Stimulated activated CD4-positive, alpha-beta T cell treated with anti-CD3 and anti-CD28 coated beads, TNF-alpha, amount 100 ng/mL, for 48 hours (primary cell): ENCODE measurements around the gene ZBTB12.

Source experiments
- DNase-seq, 3 donors: peaks; one replicate each; pipeline ENCODE4 v3.0.0-alpha.2; 2020; ENCODE audit warnings: low read depth in 3 of 3

ZBTB12 gene

DNA sequence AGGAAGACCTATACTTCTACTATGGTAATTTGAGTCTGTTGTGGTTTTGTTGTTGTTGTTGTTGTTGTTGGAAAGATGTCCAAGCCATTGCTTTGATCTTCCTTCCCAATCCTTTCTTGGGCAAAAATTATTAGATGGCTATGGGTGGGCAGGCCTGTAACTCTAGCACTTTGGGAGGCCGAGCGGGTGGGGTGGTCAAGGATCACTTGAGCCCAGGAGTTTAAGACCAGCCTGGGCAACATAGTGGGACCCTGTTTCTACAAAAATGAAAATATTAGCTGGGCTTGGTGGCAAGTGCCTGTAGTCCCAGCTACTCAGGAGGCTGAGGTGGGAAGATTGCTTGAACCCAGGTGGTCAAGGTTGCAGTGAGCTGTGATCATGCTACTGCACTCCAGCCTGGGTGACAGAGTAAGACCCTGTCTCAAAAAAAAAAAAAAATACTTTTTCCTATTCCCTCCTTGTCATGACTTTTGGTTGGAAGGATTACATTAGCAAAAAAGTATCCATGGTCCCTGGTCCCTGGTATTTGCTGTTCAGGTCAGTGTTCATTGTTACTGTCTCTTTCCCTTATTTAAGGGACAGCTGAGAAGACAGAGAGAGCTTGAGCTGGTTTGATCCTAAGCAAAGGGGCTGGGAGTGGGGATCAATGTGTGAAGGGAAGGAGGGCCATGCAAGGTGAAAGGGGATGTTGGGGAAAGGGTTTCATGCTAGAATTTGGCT lies 51.0 kb downstream of the ZBTB12 start:
- no peak for DNase-seq
